MCF 10A (cell line): ENCODE measurements around the gene KRT15. TPM values are rescaled to one million over a fixed set of nuclear protein-coding genes. Genes with fewer than 3 reads are reported as not detected.
"Not testable (repeated sequence)": the region's sequence is repeated elsewhere in the genome, so short reads cannot be mapped to it uniquely, and the experiment has no call there.

Source experiments
- BruUV-seq: library from RNA; stranded (reverse); fragments of 400-500 nt; replicated peaks from 2 replicates; lab custom pipeline; 2021; lab: Mats Ljungman, UMichigan
- CTCF ChIA-PET: fragments of 300-600 bp; sonication (Branson Sonifier 250); formaldehyde crosslinking; extraction: SDS; loops from one replicate; lab custom pipeline; 2021; ENCODE audit warnings: antibody characterized with exemption, inconsistent platforms; lab: Yijun Ruan, JAX
- POLR2A ChIA-PET: fragments of 300-600, 350-650 bp; sonication (Branson Sonifier 250); formaldehyde crosslinking; extraction: SDS; loops from one replicate; lab custom pipeline; 2020; ENCODE audit warnings: antibody characterized with exemption, inconsistent platforms; lab: Yijun Ruan, JAX
- DNase-seq: peaks from one replicate; pipeline ENCODE4 v3.0.0-alpha.2; 2018; ENCODE audit not compliant: unreplicated experiment
- H3K27ac Mint-ChIP-seq: one replicate; pipeline ENCODE4 v1.8.0; 2022; ENCODE audit warnings: mild to moderate bottlenecking, low read depth, mixed read lengths; ENCODE audit not compliant: unreplicated experiment
- H3K27me3 Mint-ChIP-seq: one replicate; pipeline ENCODE4 v1.8.0; 2022; ENCODE audit warnings: mixed read lengths; ENCODE audit not compliant: insufficient read depth, unreplicated experiment
- H3K36me3 Mint-ChIP-seq: one replicate; pipeline ENCODE4 v1.8.0; 2022; ENCODE audit warnings: mild to moderate bottlenecking, moderate library complexity, mixed read lengths; ENCODE audit not compliant: insufficient read depth, unreplicated experiment
- H3K4me1 Mint-ChIP-seq: one replicate; pipeline ENCODE4 v1.8.0; 2022; ENCODE audit warnings: mixed read lengths; ENCODE audit not compliant: insufficient read depth, unreplicated experiment
- H3K4me3 Mint-ChIP-seq: one replicate; pipeline ENCODE4 v1.8.0; 2022; ENCODE audit warnings: mild to moderate bottlenecking, moderate library complexity, mixed read lengths; ENCODE audit not compliant: unreplicated experiment
- H3K9me3 Mint-ChIP-seq: one replicate; pipeline ENCODE4 v1.8.0; 2022; ENCODE audit warnings: mixed read lengths; ENCODE audit not compliant: unreplicated experiment
- CTCF ChIP-seq: fragments of 200-600 bp; IDR thresholded peaks from one replicate; pipeline ENCODE4 v1.8.0; 2022; ENCODE audit warnings: antibody characterized with exemption, mild to moderate bottlenecking; ENCODE audit not compliant: unreplicated experiment
- intact Hi-C: fragments of 100-400 bp; cut with micrococcal nuclease; formaldehyde crosslinking; loops from 2 replicates; pipeline ENCODE4 v1.14.1; 2022
- total RNA-seq: library from RNA; stranded (reverse); gene quantifications from 2 replicates; pipeline ENCODE4 v1.2.3, GENCODE V29; 2022

KRT15 gene
- total RNA-seq, 1 experiment from 2014 or later = 83.4 TPM

- no peak for DNase-seq
Measured at GRCh38 chr17:41544491-41544892, 25.8 kb upstream of the KRT15 start.

GRCh38 chr17:41542786-41543185 lies 24.1 kb upstream of the KRT15 start:
- H3K27ac Mint-ChIP-seq, H3K4me3 Mint-ChIP-seq, DNase-seq, BruUV-seq, intact Hi-C loops, H3K9me3 Mint-ChIP-seq, H3K36me3 Mint-ChIP-seq, H3K27me3 Mint-ChIP-seq: not testable (repeated sequence)
- ChIA-PET POLR2A (interaction anchor here (0.6 to 1.9 kb wide), 5 partner anchors 45 to 632 kb away, joined by 3 to 4 read pairs (median 3); no protein-coding TSS in a partner anchor), CTCF (interaction anchor here (0.6 to 2.8 kb wide), 3 partner anchors 120 to 630 kb away, joined by 3 to 8 read pairs (median 4); no protein-coding TSS in a partner anchor)
- H3K4me1 Mint-ChIP-seq = peaks cover 42% of the 10 kb centered on the region

More at GRCh38 chr17:41544491-41544892, 25.8 kb upstream of the KRT15 start:
- TF ChIP-seq CTCF = no peak
- Mint-ChIP-seq H3K27ac (no peak overlapping the region), H3K27me3 (no peaks in the 10 kb centered on the region), H3K4me1 (peaks cover 42% of the 10 kb centered on the region), H3K36me3 (no peaks in the 10 kb centered on the region), H3K4me3 (no peak overlapping the region), H3K9me3 (peaks cover 8% of the 10 kb centered on the region)
- BruUV-seq = no TSS peak
- ChIA-PET CTCF (interaction anchor here (0.6 to 2.0 kb wide), 8 partner anchors 48 to 1593 kb away, joined by 3 to 11 read pairs (median 3); no protein-coding TSS in a partner anchor), POLR2A (interaction anchor here (0.6 to 1.9 kb wide), 7 partner anchors 10 to 731 kb away, joined by 3 to 6 read pairs (median 3); no protein-coding TSS in a partner anchor)
- intact Hi-C loops = no loop called here

GRCh38 chr17:41542357-41542756 lies 23.7 kb upstream of the KRT15 start:
- Mint-ChIP-seq H3K27ac (no peak overlapping the region), H3K4me1 (peaks cover 42% of the 10 kb centered on the region), H3K27me3 (no peaks in the 10 kb centered on the region), H3K4me3 (no peak overlapping the region), H3K36me3 (no peaks in the 10 kb centered on the region), H3K9me3 (peaks cover 7% of the 10 kb centered on the region)
- no TSS peak for BruUV-seq
- no peak for DNase-seq
- ChIA-PET CTCF (interaction anchor here (0.9 to 2.8 kb wide), 4 partner anchors 106 to 146 kb away, joined by 4 to 11 read pairs (median 6); partner anchors contain the start of gene EIF1), POLR2A (interaction anchor here (0.6 to 3.1 kb wide), 5 partner anchors 23 to 146 kb away, joined by 3 to 22 read pairs (median 3); partner anchors contain the start of gene KRT15)
- TF ChIP-seq CTCF = no peak
- intact Hi-C loops = no loop called here

GRCh38 chr17:41540921-41541625 lies 22.4 kb upstream of the KRT15 start:
- Mint-ChIP-seq H3K9me3 (no peaks in the 10 kb centered on the region), H3K27ac (no peak overlapping the region), H3K4me3 (no peak overlapping the region), H3K4me1 (peaks cover 40% of the 10 kb centered on the region), H3K27me3 (no peaks in the 10 kb centered on the region), H3K36me3 (peaks cover 6% of the 10 kb centered on the region)
- CTCF ChIA-PET = interaction anchor here (0.5 to 5.1 kb wide), 7 partner anchors 8 to 1340 kb away, joined by 3 to 44 read pairs (median 7); partner anchors contain the start of gene EIF1
- intact Hi-C loops = no loop called here
- TF ChIP-seq CTCF = no peak
- POLR2A ChIA-PET = interaction anchor here (0.8 to 3.1 kb wide), 5 partner anchors 8 to 147 kb away, joined by 3 to 22 read pairs (median 4); partner anchors contain the start of gene KRT15
- BruUV-seq = no TSS peak
- DNase-seq = peak; percentile 41
